Activated CD4-positive, alpha-beta T cell treated with anti-CD3 and anti-CD28 coated beads, Interleukin-10, Interleukin-2, amounts not matched to agents 100 ng/mL and 50 ng/mL, durations not matched to agents 16 hours and 8 hours (primary cell): Measurements from ENCODE around the gene STK32B.
"Not testable (repeated sequence)": the region's sequence is repeated elsewhere in the genome, so short reads cannot be mapped to it uniquely, and the experiment has no call there.

Source experiments
- DNase-seq: peaks from one replicate; pipeline ENCODE4 v3.0.0-alpha.2; 2020

The STK32B gene

DNA sequence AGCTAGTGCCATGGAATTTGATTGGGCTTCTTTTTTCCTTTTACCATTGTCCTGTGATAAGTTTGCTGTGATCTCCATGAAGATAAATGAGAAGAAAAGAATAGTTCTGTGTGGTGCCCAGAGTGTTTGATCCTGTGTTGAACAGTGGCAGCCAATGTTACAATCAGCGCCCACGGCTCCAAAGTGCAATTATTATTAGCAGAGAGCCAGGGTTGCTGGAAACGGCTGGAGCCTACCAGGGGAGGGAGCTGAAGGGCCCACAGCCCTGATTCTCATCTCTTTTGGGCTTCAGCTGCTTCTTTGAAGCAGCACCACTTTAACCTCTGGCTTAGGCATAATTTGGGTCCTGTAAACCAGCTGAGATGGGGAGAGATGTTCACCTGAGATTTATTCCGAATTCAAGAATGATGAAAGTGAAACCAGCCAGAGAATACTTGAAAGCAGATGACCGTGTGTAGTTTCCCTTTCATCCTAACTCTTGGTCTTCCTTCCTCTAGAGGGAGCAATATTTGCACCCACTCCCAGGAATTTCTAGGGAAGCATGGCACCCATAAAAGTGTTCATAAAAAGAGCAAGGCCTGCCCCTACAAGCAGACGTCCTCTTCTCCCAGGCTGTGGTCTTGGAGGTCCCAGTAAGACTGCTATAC, 358.8 kb downstream of the STK32B start:
- DNase-seq, result no peak

DNA sequence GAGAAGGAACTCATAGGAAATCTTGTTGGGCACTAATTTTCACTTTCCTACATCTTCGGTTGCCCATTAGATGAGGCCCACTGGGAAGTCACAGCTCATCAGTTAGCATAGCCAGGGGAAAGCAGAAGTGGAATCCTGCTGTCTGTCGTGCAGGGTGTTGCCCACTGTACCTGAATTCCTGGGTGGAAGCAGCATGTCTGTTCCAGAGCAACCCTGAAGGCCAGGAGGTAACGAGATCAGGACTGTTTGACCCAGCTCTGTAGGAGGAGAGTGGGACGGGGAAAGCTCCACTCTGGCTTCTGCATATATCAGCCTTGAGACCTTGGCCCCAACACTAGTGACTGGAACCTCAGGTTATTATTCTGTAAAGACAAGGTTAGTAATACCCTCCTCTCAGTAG, 361.0 kb downstream of the STK32B start:
- DNase-seq, result no peak

DNA sequence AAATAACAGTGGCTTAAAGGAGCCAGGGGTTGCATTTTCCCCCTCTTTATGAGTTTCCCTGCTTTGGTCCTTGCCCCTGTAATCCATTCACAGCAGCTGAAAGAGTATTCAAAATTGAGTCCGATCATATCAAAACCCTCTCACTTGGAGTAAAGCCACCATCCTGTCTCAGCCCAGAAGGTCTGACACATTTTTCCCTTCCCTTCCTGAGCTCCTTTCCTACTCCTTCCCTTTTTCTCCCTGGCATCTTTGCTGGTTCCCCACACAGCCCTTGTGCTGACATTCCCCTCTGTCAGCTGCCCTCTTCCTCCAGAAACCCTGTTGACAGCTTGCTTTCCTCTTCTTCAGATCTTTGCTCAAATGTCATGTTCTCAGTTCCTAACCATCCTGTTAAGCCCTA, 361.5 kb downstream of the STK32B start:
- DNase-seq, result no peak

DNA sequence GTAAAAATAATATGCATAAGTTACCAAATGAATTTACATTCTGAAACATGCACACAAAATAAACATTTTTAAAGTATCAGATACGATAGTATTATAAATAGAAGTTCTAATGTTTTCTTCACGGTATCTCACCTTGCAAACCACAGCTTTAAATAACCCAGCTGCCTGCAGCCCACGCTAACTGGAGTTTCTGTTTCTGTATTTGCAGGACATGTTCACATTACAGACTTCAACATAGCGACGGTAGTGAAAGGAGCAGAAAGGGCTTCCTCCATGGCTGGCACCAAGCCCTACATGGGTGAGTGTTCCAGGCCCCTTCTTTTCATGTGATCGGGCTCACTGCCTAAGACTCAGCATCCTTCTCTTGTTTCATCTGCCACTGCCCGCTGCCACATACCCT, 365.4 kb downstream of the STK32B start:
- DNase-seq, result no peak

DNA sequence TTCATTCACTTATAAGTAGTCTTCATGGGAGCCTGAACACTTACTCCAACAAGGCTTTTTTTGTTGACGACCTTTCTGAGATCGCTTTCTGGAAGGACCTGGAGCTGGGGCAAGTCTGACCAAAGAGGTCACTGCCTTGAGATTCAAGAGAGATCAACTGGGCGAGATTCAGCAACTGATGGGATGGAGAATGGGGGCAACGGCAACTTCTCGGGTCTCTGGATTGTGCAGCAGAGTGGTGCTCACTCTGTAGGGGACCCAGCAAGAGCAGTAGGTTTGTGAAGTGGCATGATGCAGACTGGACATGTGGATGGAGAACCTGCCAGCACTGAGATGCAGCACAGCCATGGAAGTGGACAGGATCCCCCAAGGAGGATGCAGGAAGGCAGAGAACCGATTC, 369.0 kb downstream of the STK32B start:
- DNase-seq, result no peak

DNA sequence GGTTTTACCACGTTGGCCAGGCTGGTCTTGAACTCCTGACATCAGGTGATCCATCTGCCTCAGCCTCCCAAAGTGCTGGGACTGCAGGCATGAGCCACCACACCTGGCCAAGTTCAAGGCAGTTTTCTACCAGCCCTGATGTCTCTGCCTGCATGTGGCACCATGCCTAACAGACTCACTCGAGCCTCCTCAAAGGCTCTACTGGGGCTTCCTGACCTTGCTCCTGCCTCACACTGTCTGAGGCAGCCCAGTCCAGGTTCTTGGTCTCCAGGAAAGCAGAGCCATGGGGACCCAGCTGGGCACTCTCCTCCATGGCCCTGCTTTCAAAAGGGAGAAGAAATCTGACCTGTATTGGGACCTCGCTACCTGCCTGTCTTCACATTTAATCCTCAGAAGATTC, 370.1 kb downstream of the STK32B start:
- DNase-seq, result no peak

DNA sequence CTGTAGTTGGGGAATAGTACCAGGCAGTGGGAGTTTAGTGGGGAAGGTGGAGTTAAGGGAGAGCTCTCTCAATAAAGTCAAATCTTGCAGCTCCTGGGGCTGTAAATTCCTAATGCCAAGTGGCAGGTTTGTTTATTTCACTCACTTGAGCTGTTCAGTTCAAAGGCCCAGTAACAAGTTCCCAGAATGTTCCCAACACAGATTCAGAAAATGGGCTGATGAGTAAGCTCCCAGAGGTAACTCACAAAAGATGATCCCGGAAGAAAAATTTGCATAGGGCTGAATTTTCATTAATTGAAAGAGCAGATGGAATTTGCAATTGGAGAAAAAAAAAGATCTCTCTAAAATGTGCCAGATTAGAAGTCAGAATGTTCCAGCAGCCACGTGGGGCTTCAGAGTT, 370.9 kb downstream of the STK32B start:
- no peak for DNase-seq

DNA sequence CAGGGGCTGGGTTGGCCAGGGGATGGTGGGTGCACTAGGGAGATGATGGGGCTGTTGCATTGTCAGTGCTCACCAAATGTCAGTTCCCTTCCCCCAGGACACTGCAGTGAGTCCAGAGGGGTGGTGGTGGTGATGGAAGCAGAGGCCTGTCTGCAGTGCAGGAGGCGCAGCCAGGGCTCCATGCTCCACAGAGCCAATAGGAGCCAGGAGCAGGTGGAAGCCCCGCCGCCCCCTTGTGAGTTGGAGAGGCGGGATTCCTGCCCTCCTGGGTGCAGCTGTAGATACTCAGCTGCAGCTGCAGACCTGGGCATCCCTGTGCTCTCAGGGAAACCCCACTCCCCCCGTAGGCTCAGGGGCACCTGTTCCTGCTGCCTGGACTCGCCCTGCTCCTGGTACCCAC, 372.4 kb downstream of the STK32B start:
- DNase-seq, result no peak

DNA sequence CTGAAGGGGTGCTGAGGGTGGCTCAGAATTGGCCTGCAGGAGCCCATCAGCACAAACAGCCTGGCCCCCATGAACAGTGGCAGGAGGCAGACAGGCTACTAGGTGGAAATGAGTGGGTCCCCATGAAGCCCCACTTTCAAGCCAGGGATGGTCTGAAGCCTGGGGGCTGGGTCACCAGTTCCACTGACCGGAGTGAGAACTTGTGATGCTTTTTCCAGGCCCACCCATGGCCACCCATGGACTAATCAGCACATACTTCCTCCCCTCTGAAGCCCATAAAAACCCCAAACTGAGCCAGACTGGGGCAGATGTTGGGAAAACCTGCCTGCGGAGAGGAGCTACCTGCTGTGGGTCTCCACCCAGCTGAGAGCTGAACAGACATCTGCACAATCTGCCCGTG, 372.9 kb downstream of the STK32B start:
- DNase-seq, result no peak

DNA sequence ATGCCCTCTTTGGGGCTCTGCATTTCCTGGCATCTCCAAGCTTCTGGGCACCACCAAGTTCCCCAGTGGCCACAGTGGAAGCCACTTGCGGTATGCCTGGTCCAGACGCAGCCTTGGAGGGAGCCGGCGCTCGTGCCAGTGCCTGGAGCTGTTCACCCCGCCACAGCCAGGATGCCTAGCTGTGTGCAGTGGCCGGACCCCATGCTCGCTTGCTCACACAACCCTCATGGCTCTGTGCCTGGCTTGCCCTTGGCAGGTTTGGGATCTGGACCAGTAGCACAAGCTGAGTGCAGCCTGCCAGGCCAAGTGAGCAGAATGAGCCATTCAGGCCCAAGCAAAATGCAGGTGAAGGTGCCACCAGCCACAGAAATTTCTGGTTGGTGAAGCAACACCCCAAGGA, 373.6 kb downstream of the STK32B start:
- no peak for DNase-seq

DNA sequence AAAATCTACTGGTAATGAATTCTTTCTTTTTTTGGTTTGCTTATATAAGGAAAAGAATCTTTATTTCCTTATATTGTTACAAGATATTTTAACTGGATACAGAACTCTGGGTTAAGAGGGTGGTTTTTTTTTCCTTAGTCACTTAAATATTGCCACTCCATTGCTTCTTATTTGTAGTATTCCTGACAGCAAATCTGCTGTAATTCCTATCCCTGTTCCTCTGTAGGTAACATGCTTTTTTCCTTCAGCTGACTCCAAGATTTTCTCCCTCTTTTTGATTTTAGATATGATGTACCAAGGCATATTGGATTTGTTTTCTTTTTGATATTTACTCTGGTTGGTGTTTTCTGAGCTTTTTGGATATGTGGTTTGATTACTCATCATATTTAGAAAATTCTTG, 378.5 kb downstream of the STK32B start:
- no peak for DNase-seq

DNA sequence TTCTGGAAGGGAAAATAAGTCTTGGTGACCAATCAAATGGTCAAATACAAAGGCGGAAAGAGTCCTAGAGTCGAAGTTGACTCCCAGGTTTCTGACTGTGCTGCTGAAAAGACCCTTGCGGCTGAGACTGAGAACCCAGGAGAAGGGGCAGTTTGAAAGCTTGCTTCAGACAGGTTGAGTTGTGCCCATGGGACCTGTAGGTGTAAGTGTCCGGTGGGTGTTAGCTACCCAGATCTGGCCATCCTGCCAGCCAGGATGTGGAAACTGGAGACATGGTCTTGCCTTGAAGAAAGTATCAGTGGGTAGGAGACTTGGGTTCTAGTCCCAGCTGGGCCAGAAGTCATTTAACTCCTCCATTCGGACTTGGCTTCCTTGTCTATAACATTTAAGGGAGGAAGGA, 381.9 kb downstream of the STK32B start:
- DNase-seq, result no peak

DNA sequence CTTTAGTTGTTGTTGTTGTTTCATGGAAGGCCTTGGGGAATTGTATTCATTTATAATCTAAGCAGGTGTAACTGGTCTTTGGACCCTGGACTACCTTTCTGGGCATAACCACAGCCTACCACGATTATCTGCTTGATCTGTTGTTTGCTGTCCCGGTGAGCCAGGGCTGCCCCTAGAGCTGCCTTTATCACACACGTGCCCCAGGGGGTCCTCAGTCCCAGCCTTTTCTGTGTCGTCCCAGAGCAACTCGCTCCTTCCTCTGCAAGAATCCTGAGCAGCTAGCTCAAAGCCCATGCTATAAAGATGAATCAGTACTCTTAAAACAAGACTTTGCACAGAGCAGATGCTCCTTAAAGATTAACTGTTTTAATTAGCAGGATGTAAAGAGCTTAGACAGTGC, 383.9 kb downstream of the STK32B start:
- no peak for DNase-seq

DNA sequence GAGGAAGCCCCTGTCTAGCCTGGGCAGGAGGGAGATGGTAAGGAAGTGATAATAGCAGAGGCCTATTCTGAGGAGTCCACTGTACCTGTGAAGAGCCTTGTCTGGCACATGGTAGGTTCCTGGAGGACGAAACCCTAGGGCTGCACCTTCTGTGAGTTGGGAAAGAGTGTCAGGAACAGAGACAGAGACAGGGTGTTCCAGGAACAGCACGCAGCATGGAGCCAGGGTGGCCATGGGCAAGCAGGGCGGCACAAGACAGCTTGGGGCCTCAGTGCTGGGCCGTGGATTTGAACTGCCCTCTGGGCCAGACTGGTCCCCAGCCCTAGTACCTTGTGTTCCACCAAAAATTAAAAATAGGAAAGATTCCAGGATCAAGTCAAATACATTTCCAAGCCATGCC, 384.5 kb downstream of the STK32B start:
- no peak for DNase-seq

DNA sequence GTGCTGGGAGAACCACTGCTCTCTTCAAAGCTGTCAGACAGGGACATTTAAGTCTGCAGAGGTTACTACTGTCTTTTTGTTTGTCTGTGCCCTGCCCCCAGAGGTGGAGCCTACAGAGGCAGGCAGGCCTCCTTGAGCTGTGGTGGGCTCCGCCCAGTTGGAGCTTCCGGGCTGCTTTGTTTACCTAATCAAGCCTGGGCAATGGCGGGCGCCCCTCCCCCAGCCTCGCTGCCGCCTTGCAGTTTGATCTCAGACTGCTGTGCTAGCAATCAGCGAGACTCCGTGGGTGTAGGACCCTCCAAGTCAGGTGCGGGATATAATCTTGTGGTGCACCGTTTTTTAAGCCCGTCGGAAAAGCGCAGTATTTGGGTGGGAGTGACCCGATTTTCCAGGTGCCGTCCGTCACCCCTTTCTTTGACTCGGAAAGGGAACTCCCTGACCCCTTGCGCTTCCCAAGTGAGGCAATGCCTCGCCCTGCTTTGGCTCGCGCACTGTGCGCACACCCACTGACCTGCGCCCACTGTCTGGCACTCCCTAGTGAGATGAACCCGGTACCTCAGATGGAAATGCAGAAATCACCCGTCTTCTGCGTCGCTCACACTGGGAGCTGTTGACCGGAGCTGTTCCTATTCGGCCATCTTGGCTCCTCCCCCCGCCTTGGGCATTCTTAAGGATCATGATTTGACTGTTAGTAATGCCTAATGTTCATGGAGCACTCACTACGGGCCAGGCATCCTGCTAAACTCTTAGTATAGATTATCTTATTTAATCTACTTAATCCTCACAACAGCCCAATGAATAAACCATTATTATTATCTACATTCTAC, 392.9 kb downstream of the STK32B start:
- not testable (repeated sequence) for DNase-seq

DNA sequence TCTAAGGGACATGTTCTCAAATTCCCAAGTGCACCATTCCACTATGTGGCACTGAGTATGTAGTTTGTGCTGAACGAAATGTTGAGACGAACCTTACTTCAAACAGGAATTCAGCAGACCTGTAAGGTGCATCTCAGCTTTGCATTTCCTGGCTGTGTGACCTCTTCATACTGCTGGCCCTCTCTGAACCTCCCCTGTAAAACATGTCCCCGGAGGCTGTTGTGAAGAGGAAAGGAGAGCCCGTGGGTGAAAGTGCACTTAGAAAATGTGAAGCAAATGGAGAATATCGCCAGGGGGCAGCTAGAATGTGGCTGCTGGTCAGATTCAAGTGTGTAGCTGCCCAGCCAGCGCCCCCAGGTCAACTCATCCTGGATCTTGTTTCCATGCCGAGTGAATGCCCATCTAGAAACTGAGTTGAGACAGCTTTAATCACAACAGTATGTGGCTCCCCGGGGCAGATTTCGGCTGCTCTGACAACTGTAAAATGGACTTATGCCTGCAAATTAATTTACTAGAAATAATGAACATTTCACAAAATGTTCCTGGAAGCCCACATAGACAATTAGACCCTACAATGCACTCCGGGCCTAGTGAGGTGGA, 393.7 kb downstream of the STK32B start:
- DNase-seq, result no peak

DNA sequence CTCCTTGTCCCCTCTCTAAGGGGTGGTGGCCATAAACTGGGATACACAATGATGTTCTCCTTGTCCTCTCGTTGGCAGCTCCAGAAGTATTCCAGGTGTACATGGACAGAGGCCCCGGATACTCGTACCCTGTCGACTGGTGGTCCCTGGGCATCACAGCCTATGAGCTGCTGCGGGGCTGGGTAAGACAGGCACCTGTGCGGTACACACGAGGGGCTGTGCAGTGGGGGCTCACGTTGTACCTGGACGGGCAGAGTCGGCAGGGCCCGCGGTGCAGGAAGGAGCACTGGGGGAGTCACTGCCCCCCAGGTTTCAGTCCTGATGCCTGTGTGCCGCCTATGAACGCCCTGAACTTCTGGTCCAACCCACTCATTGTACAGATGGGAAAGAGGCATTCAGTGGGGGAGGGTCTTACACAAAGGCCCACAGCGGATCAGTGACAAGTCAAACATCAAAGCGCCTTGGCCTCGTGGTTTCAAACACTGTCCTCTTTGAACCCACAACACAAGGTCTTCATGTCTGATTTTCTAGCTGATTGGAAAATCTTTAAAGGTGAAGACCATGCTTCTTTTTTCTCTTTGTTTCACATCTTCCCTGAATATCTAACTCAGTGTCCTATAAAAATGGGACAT, 395.4 kb downstream of the STK32B start:
- no peak for DNase-seq

DNA sequence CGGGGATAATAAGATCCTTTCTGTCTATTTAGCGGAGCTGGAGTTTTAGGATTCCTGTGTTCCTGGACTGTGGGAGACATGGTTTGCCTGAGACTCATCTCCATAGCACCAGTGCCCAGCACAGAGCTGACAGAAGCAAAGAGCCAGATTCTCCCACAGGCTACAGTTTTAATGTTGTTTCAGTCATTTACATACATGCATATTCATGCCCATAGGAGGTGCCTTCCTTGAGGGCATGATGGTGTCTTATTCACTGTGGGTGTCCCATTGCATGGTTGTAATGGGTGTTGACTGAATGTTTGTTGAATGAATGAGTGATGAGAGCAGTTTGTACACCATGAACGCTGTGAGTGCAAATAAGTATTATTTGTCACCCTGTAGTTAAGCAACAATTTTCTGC, 396.5 kb downstream of the STK32B start:
- DNase-seq, result no peak

DNA sequence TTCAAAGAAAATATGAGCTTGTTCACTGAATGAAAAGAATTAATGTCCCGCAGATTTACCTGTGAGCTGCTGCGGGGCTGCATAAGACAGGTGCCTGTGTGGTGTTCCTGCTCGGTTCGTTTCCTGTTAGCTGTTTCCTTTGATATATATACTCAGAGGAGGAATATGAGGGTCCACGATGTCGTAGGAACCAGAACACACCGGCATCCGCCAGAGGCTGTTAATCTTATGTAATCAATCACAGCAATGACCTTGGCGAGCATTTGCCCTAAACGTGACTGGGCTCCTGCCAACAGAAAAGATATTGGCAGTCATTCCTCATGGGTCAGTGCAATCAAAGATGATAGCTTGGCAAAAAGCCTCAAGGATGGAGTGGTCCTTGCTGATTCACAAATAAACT, 396.9 kb downstream of the STK32B start:
- DNase-seq, result no peak

DNA sequence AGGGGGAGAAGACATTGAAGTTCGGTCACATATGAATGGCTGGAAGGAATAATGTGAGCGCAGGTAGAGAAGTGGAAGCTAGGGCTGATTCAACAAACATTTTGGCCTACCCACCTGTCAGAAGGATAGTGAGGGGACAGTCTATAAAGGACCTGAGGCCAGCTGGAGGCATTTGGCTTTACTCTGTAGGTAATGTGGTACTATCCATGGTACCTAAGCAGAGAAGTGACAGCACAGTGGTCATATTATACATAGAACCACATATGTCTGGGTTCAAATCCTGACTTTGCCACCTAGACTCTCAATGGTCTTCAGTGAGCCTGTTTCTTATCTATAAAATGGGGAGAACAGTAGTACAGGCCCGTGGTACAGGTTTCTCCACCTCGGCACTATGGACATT, 400.0 kb downstream of the STK32B start:
- DNase-seq, result no peak

DNA sequence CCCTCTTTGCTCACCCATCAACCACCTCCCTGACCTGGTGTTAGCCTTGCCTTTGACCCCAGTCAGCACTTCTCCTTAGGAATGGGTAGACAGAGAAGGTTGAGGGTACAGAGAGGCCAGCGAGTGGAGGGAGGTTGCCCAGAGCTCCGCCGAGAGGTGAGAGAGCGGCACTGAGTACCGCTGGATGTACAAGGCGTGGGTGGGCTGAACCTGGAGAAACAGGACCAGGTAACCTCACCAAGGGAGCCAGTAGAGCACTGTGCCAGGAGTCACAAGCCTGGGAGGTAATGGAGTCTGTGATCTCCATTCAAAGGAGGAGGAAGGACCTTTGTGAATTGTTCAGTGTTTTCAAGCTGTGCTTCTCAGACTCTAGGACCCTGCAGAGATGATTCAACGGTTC, 400.9 kb downstream of the STK32B start:
- DNase-seq, result no peak

DNA sequence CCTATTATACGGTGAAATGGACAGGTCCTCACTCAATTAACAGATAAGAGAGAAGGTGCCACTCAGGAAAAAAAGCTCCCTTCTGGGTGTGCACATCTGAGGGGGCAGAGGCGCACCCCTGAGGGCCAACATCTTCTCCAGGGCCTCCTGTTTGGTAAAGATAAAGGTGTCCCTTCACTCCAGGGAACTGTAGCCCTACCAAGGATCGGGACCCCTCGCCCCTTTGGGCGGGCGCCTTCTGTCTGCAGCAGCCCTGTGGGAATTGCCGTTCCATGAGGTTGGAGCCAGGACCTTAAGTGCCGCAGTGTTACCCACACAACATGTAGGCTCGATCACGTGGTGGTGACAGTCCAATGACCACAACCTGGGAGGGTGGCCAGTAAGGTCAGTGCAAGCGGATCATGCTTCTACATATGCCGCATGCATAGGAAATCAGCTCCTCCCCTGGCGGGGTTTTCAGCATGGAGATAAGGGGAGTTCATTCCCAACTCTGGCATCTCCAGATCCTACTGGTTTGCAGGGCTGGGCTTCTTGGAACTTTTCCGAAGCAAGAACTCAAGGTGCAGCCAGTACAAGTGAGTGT, 403.8 kb downstream of the STK32B start:
- no peak for DNase-seq

DNA sequence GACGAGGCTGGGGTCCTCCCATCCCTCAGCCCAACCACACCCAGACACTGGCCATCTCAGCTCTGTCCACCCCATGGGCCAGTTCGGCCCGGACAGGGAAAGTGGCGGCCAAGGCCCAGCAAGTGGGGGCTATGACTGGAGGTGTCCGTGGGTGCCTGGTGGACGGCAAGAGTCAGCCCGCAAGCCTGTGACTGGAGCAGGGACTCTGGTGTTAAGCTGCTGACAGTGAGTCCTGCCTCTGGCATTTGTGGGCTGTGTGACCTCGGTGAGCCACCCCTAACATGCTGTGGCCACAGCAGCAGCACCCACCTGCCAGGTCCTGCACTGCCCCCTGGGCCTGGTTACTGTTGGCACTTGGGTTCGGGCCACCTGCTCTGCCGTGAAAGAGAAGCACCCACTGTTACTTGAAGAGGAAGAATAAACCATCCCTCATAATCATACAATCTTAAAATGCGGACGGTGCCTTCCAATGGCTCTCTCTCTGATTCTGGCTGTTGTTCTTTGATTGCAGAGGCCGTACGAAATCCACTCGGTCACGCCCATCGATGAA, 405.1 kb downstream of the STK32B start:
- no peak for DNase-seq
